Right ventricle myocardium superior (tissue), 1 donor: ENCODE data around the gene STAP2. TPM values are rescaled to one million over a fixed set of nuclear protein-coding genes. Genes with fewer than 3 reads are reported as not detected.

Experiments used
- ATAC-seq: fragments of 200-7000 bp; cut with Tn5 transposase; one replicate; pipeline ENCODE4 v1.9.1; 2020; ENCODE audit warnings: mild to moderate bottlenecking; ENCODE audit not compliant: poor library complexity
- DNase-seq: peaks from one replicate; pipeline ENCODE4 v3.0.0-alpha.2; 2020
- intact Hi-C: fragments of 100-400 bp; cut with DNase I; formaldehyde crosslinking; loops from one replicate; pipeline ENCODE4 v1.11.2; 2022
- total RNA-seq: library from RNA; stranded (reverse); fragmentation: NEBNext Ultra II Directional; extraction: Animal tissue kit (Norgen Biotek cat#: 25700); gene quantifications from one replicate; pipeline ENCODE4 v1.2.1, GENCODE V29; 2021
- donor health status: DM: no; HTN: yes; CAD: no; lungs with severe emphysema.

STAP2 gene
- total RNA-seq, 1 donor from 2014 or later, result 1.6 TPM

- ATAC-seq (no peak), DNase-seq (no peak)
- intact Hi-C loops, result no loop called here
Observed at GRCh38 chr19:4316956-4317355, 21.7 kb downstream of the STAP2 start.

DNA sequence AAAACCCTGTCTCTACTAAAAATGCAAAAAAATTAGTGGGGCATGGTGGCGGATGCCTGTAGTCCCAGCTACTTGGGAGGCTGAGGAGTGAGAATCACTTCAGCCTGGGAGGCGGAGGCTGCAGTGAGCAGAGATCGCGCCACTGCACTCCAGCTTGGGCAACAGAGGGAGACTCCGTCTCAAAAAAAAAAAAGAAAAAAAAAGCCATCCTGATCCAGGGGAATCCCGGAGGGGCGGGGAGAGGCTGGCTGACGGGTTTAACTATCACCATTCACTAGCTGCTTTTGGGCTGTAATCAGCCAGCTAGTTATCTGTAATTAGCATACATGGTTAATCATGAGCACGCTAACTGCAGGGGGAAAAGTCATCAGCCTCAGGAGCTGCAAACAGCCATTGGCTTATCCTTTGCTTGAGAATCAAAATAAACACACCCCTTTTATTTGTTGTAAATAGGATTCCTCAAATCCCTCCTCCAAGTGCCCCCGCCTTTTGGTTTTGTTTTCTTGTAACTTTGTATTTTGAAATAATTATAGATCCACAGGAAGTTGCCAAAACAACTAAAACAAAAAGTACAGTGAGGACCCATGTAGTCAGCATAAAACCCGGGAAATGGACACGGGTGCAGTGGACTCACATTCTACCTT is 24.7 kb downstream of the STAP2 start:
- no peak for ATAC-seq
- DNase-seq, result no peak
- intact Hi-C loops, result no loop called here

DNA sequence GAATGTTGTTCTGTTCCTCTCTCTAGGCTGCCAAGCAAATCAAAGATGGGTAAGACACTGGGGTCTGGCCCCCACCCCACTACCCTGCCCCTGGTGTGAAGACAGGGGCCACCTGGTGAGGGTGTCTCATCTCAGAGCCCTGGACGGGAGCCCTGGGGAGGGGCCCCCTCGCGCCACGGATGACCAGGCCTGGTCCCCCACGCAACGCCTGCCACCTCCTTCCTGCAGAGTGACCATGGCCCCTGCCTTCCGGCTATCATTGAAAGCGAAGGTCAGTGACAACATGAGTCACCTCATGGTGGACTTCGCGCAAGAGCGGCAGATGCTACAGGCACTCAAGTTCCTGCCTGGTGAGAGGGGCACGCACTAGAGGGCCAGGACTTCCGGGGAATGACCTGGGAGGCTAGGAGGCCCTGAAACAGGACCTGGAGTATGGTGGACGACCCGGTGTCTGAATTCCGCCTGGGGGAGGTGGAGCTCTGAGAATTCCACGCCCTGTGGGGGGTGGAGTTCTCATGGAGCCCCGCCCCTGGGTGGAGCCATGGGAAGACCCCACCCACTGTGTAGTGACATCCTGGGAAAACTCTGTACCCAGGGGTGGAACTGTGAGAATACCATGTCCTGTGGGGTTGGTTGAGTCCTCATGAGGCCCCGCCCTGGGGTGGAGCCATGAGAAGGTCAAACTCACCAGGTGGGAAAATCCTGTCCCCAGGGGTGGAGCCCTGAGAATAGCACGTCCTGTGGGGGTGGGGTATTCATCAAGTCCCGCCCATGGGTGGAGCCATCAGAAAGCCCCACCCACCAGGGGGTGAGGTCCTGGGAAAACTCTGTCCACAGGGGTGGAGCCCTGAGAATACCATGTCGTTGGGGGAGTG is 28.1 kb downstream of the STAP2 start:
- DNase-seq (no peak), ATAC-seq (no peak)
- intact Hi-C loops, result no loop called here

GRCh38 chr19:4305659-4306058 is 33.0 kb downstream of the STAP2 start:
- no peak for DNase-seq
- no peak for ATAC-seq
- intact Hi-C loops, result no loop called here

DNA sequence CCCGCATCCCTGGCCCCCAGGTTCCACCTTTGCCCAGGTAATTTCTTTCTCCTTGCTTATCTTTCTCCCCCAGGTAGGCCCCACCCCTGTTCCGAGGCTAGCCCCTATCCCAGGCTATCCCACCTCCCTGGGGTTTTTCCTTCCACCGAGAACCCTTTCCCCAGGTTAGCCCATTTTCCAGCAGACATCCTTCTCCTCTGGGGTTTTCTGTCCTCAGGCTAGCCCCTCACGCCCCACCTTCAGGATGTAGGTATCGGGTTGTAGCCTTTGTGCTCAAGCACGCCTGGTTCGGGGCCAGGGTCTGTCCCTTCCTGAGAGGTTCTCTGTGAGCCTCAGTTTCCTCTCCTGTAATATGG is 33.4 kb downstream of the STAP2 start:
- intact Hi-C loops, result no loop called here
- no peak for ATAC-seq
- DNase-seq, result no peak

DNA sequence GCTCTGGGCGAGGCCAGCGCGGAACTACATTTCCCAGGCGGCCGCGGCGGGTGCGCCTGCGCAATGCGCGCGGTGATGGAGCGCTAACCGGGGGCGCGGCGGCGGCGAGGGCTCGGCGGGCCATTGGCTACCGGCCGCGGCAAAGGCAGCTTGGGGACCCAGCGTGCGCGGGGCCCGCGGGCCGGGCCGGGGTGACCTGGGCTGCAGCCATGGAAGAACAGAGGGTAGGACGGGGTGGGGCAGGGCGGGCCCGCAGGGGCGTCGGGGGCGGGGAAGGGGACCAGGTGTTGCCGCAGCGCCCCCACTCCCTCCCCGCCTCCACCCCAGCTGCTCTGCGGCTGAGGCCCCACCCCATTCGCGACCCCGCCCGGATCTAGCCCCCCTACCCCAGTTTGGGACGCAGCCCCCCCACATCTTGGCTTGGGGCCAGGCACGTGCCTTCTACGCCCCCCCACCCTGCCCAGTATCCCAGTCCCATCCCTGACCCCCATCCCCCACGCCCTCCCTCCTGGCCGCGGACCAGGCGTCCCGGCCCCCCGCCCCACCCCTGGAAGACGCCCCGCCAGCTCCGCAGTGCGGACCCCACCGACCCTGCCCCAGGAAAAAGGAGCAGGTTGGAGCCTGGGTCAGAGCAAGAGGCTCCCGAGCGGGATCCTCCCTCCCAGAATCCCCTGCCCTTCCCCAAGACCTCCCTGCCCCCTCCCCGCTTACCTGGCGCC is 33.9 kb downstream of the STAP2 start, which contains the start of gene FSD1:
Gene FSD1 (plus strand): TSS at position 61 of the 719 bp plus-strand sequence. CDS start 149 bp downstream, at position 210.
- DNase-seq (no peak), ATAC-seq (no peak)
- intact Hi-C loops, result no loop called here

- intact Hi-C loops, result no loop called here
- no peak for DNase-seq
- ATAC-seq, result no peak
Observed at GRCh38 chr19:4303819-4304537, 34.6 kb downstream of the STAP2 start.

DNA sequence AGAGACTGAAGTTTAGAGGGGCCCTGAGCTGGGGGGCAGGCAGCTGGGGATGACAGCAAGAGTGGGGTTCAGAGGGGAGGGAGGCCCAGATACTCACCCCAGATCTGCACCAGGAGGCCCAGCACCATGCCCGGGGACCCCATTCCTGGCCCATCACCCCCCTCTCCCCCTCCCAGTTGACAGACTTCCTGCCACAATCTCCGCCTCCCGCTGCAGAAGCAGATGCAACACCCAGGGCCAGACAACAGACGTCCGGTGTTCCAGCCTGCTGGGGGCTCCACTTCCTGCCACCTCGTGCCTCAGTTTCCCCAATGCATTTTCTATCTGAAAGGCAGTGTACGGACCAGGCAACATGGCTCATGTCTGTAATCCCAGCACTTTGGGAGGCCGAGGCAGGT is 36.4 kb downstream of the STAP2 start, which contains the start of gene TMIGD2:
Gene TMIGD2 (minus strand): TSS at position 147 of the 398 bp plus-strand sequence. CDS start 4 bp downstream, at position 143.
- intact Hi-C loops, result no loop called here
- no peak for DNase-seq
- no peak for ATAC-seq

GRCh38 chr19:4301590-4302242 is 36.9 kb downstream of the STAP2 start:
- intact Hi-C loops, result no loop called here
- ATAC-seq, result no peak
- DNase-seq, result no peak

DNA sequence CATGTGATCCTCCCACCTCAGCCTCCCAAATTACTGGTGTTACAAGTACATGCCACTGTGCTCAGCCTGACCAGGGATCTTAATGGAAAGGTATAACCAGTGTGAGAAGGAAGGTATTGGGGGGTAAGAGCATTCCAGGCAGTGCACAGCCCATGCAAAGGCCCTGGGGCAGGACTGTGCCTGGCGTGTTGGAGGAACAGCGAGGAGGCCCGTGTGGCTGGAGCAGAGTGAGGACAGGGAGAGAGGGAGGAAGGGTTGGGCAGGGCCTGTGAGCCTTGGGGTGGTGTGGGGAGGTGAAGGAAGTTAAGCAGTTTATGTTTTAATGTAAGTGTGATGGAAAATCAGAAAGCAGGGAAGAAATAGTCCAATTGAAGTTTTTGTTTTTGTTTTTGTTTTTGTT is 38.0 kb downstream of the STAP2 start:
- ATAC-seq (no peak), DNase-seq (no peak)
- intact Hi-C loops, result no loop called here

- intact Hi-C loops, result no loop called here
- DNase-seq (no peak), ATAC-seq (no peak)
Observed at GRCh38 chr19:4298810-4299550, 39.6 kb downstream of the STAP2 start.

- intact Hi-C loops, result no loop called here
- ATAC-seq (no peak), DNase-seq (no peak)
Observed at GRCh38 chr19:4297901-4298809, 40.5 kb downstream of the STAP2 start.

GRCh38 chr19:4295972-4296771 is 42.5 kb downstream of the STAP2 start:
- ATAC-seq, result no peak
- intact Hi-C loops, result no loop called here
- DNase-seq, result no peak

DNA sequence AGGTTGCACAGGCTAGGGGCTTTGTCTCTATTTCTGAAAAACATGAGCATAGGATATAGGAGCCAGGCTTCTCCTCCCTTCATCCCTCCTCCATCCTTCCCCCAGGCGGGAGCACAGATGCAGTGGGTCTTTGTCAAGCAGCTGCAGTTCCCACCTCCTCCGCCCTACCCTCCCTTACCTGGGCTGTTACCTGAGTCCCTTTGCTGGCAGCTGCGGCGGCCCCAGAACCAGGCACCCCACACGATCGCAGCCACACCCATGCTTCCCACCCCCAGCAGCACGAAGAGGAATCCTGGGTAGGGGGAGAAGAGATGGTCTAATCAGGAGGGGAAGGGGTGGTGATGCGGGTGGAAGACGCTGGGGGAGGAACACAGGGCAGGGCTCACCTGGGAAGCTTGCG is 44.2 kb downstream of the STAP2 start:
- ATAC-seq (no peak), DNase-seq (no peak)
- intact Hi-C loops, result no loop called here

GRCh38 chr19:4292515-4292914 is 46.1 kb downstream of the STAP2 start:
- DNase-seq (no peak), ATAC-seq (no peak)
- intact Hi-C loops, result no loop called here

DNA sequence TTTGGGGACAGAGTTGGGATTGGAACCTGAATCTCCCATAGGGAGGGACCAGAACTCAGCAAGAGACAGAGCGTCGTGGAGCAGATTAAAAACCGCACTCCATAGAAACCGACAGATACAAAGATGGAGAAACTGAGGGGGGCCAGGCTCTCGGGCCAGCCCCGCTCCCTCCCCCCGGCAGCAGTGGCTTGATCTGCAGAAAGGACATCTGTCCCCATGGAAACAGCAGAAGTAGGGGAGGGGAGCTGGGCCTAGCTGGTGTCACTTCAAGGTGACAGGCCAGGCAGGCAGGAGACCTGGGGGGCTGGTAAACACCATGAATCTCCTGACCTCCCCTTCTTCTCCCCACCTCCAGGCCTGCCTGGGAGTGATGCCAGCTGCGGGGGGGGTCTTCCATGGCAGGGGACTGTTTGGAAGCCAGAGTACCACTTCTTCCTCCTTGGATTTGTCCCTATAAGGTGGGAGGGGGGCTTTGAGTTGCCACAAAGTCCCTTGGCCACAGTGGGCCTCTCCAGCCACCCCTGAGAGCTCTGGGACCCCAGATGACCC is 47.4 kb downstream of the STAP2 start:
- no peak for ATAC-seq
- intact Hi-C loops, result no loop called here

More for the DNA sequence above, 47.4 kb downstream of the STAP2 start:
- no peak for DNase-seq
